HG03439 (cell line): ENCODE results near the gene FSTL4.

Source experiments
- ATAC-seq: cut with Tn5 transposase; IDR thresholded peaks from one replicate; pipeline ENCODE4 v1.9.1; 2021; ENCODE audit warnings: mild to moderate bottlenecking, moderate library complexity; ENCODE audit not compliant: unreplicated experiment

The FSTL4 gene

GRCh38 chr5:133331941-133332340 is 280.4 kb downstream of the FSTL4 start:
- ATAC-seq: no peak

GRCh38 chr5:133330956-133331355 is 281.4 kb downstream of the FSTL4 start:
- ATAC-seq: no peak

GRCh38 chr5:133328800-133329199 is 283.5 kb downstream of the FSTL4 start:
- ATAC-seq: no peak

- ATAC-seq: no peak
These were observed 284.4 kb downstream of the FSTL4 start for GRCh38 chr5:133327946-133328401.

- no peak for ATAC-seq
These were observed 286.0 kb downstream of the FSTL4 start for GRCh38 chr5:133326361-133326760.

- ATAC-seq: no peak
These were observed 286.5 kb downstream of the FSTL4 start for GRCh38 chr5:133325864-133326263.

- no peak for ATAC-seq
These were observed 287.4 kb downstream of the FSTL4 start for GRCh38 chr5:133324926-133325325.

- no peak for ATAC-seq
These were observed 288.6 kb downstream of the FSTL4 start for GRCh38 chr5:133323494-133324457.

GRCh38 chr5:133322743-133323142 is 289.6 kb downstream of the FSTL4 start:
- no peak for ATAC-seq

GRCh38 chr5:133321833-133322420 is 290.4 kb downstream of the FSTL4 start:
- no peak for ATAC-seq

GRCh38 chr5:133321286-133321832 is 291.0 kb downstream of the FSTL4 start:
- ATAC-seq: no peak

GRCh38 chr5:133319905-133320520 is 292.3 kb downstream of the FSTL4 start:
- ATAC-seq: no peak

- no peak for ATAC-seq
These were observed 293.1 kb downstream of the FSTL4 start for GRCh38 chr5:133319244-133319643.

GRCh38 chr5:133317558-133317957 is 294.8 kb downstream of the FSTL4 start:
- ATAC-seq: no peak

- ATAC-seq: no peak
These were observed 295.7 kb downstream of the FSTL4 start for GRCh38 chr5:133316346-133317343.

- no peak for ATAC-seq
These were observed 298.3 kb downstream of the FSTL4 start for GRCh38 chr5:133314086-133314485.

GRCh38 chr5:133311176-133311575 is 301.2 kb downstream of the FSTL4 start:
- no peak for ATAC-seq

- no peak for ATAC-seq
These were observed 302.2 kb downstream of the FSTL4 start for GRCh38 chr5:133309984-133310621.

GRCh38 chr5:133309166-133309795 is 303.1 kb downstream of the FSTL4 start:
- no peak for ATAC-seq
